Thoracic aorta (tissue), 2 donors: ENCODE measurements around the gene TOR1AIP1. TPM values are rescaled to one million over a fixed set of nuclear protein-coding genes. Genes with fewer than 3 reads are reported as not detected.
"Not testable (repeated sequence)": the region's sequence is repeated elsewhere in the genome, so short reads cannot be mapped to it uniquely, and the experiment has no call there.

Experiments
- ATAC-seq: fragments of 150-250 bp; one replicate; pipeline ENCODE4 v1.8.0; 2017; ENCODE audit warnings: low read depth; ENCODE audit not compliant: insufficient number of reproducible peaks, low FRiP score
- DNase-seq: peaks from one replicate; pipeline ENCODE4 v3.0.0-alpha.2; 2020; ENCODE audit warnings: low spot score
- H3K27ac ChIP-seq, 2 donors: fragments of 200-600 bp; sonication (generic); 1 replicate in 1 of 2; 2 replicates in 1 of 2; pipeline ENCODE4 v1.5.1; 2016; ENCODE audit warnings: mild to moderate bottlenecking in 2 of 2, moderate library complexity in 2 of 2
- H3K27me3 ChIP-seq: fragments of 200-600 bp; sonication (generic); replicated peaks from 2 replicates; pipeline ENCODE4 v1.6.0; 2016; ENCODE audit warnings: mild to moderate bottlenecking; ENCODE audit not compliant: insufficient read depth
- H3K36me3 ChIP-seq: fragments of 200-600 bp; sonication (generic); one replicate; pipeline ENCODE4 v1.5.1; 2016
- H3K4me1 ChIP-seq, 2 donors: fragments of 200-600 bp; sonication (generic); 1 replicate in 1 of 2; 2 replicates in 1 of 2; pipeline versions ENCODE4 v1.5.1 to v1.6.0; 2016; ENCODE audit warnings: low read depth in 2 of 2, mild to moderate bottlenecking in 1 of 2; ENCODE audit not compliant: control insufficient read depth in 1 of 2
- H3K4me3 ChIP-seq: fragments of 200-600 bp; sonication (generic); 2 replicates; pipeline ENCODE4 v1.5.1; 2016; ENCODE audit warnings: mild to moderate bottlenecking
- H3K9me3 ChIP-seq: fragments of 200-600 bp; sonication (generic); 2 replicates; pipeline ENCODE4 v1.5.1; 2016
- total RNA-seq, 2 donors: library from RNA; depleted of rRNA; stranded (reverse); fragments of >200 nt; gene quantifications; one replicate each; pipeline versions ENCODE4 v1.1.0 to v1.2.3, GENCODE V29; 2016
- TF ChIP-seq, protein P1 (sequence below): fragments of 200-600 bp; sonication (generic); IDR thresholded peaks from one replicate; pipeline ENCODE4 v1.5.1; 2019; ENCODE audit warnings: antibody characterized with exemption

Gene TOR1AIP1, protein sequence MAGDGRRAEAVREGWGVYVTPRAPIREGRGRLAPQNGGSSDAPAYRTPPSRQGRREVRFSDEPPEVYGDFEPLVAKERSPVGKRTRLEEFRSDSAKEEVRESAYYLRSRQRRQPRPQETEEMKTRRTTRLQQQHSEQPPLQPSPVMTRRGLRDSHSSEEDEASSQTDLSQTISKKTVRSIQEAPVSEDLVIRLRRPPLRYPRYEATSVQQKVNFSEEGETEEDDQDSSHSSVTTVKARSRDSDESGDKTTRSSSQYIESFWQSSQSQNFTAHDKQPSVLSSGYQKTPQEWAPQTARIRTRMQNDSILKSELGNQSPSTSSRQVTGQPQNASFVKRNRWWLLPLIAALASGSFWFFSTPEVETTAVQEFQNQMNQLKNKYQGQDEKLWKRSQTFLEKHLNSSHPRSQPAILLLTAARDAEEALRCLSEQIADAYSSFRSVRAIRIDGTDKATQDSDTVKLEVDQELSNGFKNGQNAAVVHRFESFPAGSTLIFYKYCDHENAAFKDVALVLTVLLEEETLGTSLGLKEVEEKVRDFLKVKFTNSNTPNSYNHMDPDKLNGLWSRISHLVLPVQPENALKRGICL
- total RNA-seq, result 100 to 1,000 TPM in 1 of 2 donors, 10 to 100 TPM in 1; 99.5 to 106 TPM

DNA sequence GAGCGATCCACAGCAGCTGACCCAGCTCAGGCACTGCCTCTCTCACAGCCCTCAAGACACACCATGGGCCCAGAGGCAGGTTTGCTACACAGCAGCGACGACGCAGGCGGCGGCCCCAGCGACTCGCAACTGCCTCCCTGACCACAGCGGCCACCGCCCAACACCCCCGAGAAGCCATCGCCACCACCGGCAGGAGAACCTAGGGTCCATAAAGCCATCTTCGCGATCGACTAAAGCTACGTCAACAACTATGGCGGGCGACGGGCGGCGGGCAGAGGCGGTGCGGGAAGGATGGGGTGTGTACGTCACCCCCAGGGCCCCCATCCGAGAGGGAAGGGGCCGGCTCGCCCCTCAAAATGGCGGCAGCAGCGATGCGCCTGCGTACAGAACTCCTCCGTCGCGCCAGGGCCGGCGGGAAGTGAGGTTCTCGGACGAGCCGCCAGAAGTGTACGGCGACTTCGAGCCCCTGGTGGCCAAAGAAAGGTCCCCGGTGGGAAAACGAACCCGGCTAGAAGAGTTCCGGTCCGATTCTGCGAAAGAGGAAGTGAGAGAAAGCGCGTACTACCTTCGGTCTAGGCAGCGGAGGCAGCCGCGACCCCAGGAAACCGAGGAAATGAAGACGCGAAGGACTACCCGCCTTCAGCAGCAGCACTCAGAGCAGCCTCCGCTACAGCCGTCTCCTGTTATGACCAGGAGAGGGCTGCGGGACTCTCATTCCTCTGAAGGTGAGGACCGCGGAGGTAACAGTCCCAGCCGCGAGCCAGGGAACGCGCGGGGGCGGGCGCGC lies at the start of gene TOR1AIP1:
TOR1AIP1 (plus strand) TSS at position 33 of the 787 bp plus-strand sequence; CDS start at position 251, 218 bp downstream.
- peak within 1 kb of the TSS; percentile 99 for H3K27ac ChIP-seq
- DNase-seq (peak; percentile 84), ATAC-seq (peak; percentile 87)
- H3K9me3 ChIP-seq, result no peaks in the 10 kb centered on the region
- H3K4me3 ChIP-seq, result peak within 1 kb of the TSS; percentile 96
- H3K36me3 ChIP-seq, result peaks cover 12% of the 10 kb centered on the region
- H3K4me1 ChIP-seq, result peaks cover 40 to 51% of the 10 kb centered on the region in 2 donors
- no peaks in the 10 kb centered on the region for H3K27me3 ChIP-seq
- TF ChIP-seq, protein P1, sequence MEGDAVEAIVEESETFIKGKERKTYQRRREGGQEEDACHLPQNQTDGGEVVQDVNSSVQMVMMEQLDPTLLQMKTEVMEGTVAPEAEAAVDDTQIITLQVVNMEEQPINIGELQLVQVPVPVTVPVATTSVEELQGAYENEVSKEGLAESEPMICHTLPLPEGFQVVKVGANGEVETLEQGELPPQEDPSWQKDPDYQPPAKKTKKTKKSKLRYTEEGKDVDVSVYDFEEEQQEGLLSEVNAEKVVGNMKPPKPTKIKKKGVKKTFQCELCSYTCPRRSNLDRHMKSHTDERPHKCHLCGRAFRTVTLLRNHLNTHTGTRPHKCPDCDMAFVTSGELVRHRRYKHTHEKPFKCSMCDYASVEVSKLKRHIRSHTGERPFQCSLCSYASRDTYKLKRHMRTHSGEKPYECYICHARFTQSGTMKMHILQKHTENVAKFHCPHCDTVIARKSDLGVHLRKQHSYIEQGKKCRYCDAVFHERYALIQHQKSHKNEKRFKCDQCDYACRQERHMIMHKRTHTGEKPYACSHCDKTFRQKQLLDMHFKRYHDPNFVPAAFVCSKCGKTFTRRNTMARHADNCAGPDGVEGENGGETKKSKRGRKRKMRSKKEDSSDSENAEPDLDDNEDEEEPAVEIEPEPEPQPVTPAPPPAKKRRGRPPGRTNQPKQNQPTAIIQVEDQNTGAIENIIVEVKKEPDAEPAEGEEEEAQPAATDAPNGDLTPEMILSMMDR, result peak; percentile 80

DNA sequence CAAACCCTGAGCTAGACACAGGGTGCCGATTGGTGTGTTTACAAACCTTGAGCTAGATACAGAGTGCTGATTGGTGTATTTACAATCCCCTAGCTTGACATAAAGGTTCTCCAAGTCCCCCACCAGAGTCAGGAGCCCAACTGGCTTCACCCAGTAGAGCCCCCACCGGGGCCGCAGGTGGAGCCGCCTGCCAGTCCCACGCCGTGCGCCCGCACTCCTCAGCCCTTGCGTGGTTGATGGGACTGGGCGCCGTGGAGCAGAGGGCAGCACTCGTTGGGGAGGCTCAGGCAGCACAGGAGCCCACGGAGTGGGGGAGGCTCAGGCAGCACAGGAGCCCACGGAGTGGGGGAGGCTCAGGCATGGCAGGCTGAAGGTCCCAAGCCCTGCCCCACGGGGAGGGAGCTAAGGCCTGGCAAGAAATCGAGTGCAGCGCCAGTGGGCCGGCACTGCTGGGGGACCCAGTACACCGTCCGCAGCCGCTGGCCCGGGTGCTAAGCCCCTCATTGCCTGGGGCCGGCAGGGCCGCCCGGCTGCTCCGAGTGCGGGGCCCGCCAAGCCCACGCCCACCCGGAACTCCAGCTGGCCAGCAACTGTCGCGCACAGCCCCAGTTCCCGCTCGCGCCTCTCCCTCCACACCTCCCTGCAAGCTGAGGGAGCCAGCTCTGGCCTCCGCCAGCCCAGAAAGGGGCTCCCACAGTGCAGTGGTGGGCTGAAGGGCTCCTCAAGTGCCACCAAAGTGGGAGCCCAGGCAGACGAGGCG lies 45.2 kb upstream of the TOR1AIP1 start:
- H3K9me3 ChIP-seq, H3K36me3 ChIP-seq, ATAC-seq, H3K27ac ChIP-seq, H3K4me1 ChIP-seq, DNase-seq, H3K27me3 ChIP-seq, H3K4me3 ChIP-seq: not testable (repeated sequence)

DNA sequence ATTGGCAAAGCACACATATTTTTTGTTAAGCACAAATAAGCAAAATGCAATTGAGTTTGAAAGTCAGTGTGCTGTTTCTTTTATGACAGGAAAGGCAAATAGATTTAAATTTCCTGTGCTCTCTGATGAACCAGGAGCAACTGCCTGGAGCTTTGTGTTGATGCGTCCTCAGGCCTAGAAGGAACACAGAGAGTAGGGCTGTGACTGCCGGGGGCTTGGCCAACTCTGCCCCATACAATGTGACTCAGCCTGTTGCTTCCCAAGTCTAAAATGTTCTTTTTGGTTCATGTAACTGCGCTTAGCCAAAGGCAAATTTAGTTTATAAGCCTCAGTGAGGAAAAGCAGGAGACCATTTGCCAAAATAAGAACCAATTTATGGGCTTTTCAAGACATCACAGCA lies 42.0 kb upstream of the TOR1AIP1 start:
- Histone ChIP-seq H3K36me3 (peaks cover 4% of the 10 kb centered on the region), H3K27me3 (no peaks in the 10 kb centered on the region), H3K9me3 (no peaks in the 10 kb centered on the region), H3K4me3 (no peak overlapping the region), H3K27ac (no peak overlapping the region), H3K4me1 (no peaks in the 10 kb centered on the region)
- no peak for ATAC-seq
- no peak for DNase-seq
- TF ChIP-seq, protein P1, result no peak

DNA sequence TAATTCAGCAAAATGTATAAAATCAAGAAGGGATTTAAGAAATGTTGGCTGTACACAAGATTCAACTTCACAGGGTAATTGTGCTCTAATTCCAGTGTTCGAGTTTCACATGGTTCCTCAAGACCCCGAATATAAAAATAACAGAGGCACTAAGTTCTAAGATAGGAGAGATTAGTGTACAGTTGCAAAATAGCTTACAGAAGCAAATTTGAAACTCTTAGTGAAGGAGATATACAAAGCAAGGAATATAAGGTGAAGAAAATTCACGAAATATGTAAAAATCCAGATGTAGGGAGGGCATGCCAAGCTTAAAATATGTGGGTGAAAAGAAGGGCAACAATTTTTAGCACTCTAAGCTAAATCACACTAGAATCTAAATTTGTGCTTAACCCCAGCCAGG lies 33.9 kb upstream of the TOR1AIP1 start:
- ATAC-seq (no peak), DNase-seq (no peak)
- H3K4me3 ChIP-seq, result no peak overlapping the region
- TF ChIP-seq, protein P1, result no peak
- H3K27ac ChIP-seq, result no peak overlapping the region
- peaks cover 30% of the 10 kb centered on the region for H3K36me3 ChIP-seq
- no peaks in the 10 kb centered on the region for H3K4me1 ChIP-seq
- H3K27me3 ChIP-seq, result no peaks in the 10 kb centered on the region
- no peaks in the 10 kb centered on the region for H3K9me3 ChIP-seq

DNA sequence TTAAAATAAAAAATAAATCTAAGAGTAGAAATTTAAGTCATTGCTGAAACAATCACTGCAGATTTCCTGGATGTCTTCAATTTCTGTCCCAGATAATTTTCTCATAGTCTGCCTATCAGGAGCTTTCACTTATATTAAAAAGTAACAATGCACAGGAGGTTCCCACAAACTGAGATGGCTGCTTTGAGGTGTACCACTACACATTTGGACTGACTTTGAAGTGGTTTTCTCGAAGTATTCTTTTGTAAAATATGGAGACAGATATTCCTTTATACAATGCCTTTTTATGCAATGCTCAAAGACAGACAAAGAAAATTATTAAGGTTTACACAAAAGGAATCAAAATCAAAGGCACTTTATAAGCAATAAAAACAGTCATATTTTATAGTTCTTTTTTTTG lies 29.0 kb upstream of the TOR1AIP1 start:
- Histone ChIP-seq H3K27ac (no peak overlapping the region), H3K9me3 (no peaks in the 10 kb centered on the region), H3K27me3 (no peaks in the 10 kb centered on the region), H3K4me3 (no peak overlapping the region), H3K4me1 (no peaks in the 10 kb centered on the region), H3K36me3 (peaks cover 24% of the 10 kb centered on the region)
- DNase-seq (no peak), ATAC-seq (no peak)
- TF ChIP-seq, protein P1, result no peak

DNA sequence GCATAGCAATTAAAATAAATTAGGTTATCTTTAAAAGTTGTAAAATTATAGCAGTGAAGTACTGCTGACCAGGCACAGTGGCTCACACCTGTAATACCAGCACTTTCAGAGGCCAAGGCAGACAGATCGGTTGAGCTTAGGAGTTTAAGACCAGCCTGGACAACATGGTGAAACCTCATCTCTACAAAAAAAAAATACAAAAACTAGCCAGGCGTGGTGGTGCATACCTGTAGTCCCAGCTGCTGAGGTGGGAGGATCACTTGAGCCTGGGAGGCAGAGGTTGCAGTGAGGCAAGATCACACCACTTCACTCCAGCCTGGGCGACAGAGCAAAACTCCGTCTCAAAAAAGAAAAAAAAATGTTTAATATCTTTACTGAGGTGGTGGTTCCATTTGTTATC lies 26.3 kb upstream of the TOR1AIP1 start:
- not testable (repeated sequence) for DNase-seq, H3K4me1 ChIP-seq, H3K27me3 ChIP-seq, ATAC-seq, H3K4me3 ChIP-seq, H3K27ac ChIP-seq, H3K9me3 ChIP-seq, H3K36me3 ChIP-seq
